ENCODE data around the gene TLE5.

DNA sequence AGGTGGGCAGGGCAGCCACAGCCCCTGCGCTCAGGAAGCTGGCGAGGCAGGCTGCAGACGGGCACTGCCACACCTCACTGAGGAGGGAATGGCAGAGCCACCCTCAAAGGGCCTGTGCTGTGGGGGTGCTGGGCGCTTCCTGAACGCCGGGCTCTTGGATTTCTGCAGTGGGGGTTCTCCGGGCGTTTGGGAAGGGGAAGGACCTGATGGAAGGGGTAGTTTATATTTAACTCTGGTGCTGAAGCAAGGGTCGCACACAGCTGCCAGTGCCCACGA, 42.4 kb upstream of the TLE5 start:
- no peak for TF ChIP-seq POLR2A (IDR thresholded peaks at IDR 0.05)
- TF ChIP-seq, protein P1, sequence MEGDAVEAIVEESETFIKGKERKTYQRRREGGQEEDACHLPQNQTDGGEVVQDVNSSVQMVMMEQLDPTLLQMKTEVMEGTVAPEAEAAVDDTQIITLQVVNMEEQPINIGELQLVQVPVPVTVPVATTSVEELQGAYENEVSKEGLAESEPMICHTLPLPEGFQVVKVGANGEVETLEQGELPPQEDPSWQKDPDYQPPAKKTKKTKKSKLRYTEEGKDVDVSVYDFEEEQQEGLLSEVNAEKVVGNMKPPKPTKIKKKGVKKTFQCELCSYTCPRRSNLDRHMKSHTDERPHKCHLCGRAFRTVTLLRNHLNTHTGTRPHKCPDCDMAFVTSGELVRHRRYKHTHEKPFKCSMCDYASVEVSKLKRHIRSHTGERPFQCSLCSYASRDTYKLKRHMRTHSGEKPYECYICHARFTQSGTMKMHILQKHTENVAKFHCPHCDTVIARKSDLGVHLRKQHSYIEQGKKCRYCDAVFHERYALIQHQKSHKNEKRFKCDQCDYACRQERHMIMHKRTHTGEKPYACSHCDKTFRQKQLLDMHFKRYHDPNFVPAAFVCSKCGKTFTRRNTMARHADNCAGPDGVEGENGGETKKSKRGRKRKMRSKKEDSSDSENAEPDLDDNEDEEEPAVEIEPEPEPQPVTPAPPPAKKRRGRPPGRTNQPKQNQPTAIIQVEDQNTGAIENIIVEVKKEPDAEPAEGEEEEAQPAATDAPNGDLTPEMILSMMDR (IDR thresholded peaks at IDR 0.05), result no peak
- TF ChIP-seq POLR2AphosphoS5 (IDR thresholded peaks at IDR 0.05), result no peak

All from stomach (tissue), 4 donors.